Prostate gland (tissue), 2 donors: ENCODE measurements around the gene DOP1A. TPM values are rescaled to one million over a fixed set of nuclear protein-coding genes. Genes with fewer than 3 reads are reported as not detected.

Source experiments
- DNase-seq: peaks from one replicate; pipeline ENCODE4 v3.0.0-alpha.2; 2019; ENCODE audit warnings: low spot score
- H3K27ac ChIP-seq, 2 donors: fragments of 200-600 bp; sonication (generic); 2 replicates each; pipeline ENCODE4 v1.5.1; 2017 to 2019
- H3K27me3 ChIP-seq: fragments of 200-600 bp; sonication (generic); replicated peaks from 2 replicates; pipeline ENCODE4 v1.5.1; 2019; ENCODE audit not compliant: insufficient read depth
- H3K36me3 ChIP-seq, 2 donors: fragments of 200-600 bp; sonication (generic); 1 replicate in 1 of 2; 2 replicates in 1 of 2; pipeline versions ENCODE4 v1.5.1 to v1.8.1; 2017 to 2019
- H3K4me1 ChIP-seq: fragments of 200-600 bp; sonication (generic); replicated peaks from 2 replicates; pipeline ENCODE4 v1.5.1; 2019
- H3K4me3 ChIP-seq, 2 donors: fragments of 200-600 bp; sonication (generic); 2 replicates each; pipeline ENCODE4 v1.5.1; 2017 to 2019
- H3K9me3 ChIP-seq: fragments of 200-600 bp; sonication (generic); 2 replicates; pipeline ENCODE4 v1.5.1; 2017
- POLR2A ChIP-seq: fragments of 450-650 bp; IDR thresholded peaks from one replicate; pipeline ENCODE4 v1.6.1; 2016; ENCODE audit warnings: antibody characterized with exemption, mild to moderate bottlenecking
- POLR2AphosphoS5 ChIP-seq: sonication (generic); formaldehyde crosslinking; IDR thresholded peaks from one replicate; pipeline ENCODE4 v1.6.1; 2017; ENCODE audit warnings: antibody characterized with exemption
- WGBS: methylation state at CpG from one replicate; pipeline ENCODE4 v1.1.5; 2018; 5-methylcytosine and 5-hydroxymethylcytosine counted together
- intact Hi-C: fragments of 100-400 bp; cut with DNase I; formaldehyde crosslinking; loops from one replicate; pipeline ENCODE4 v1.14.2; 2022
- total RNA-seq, 2 donors: library from RNA; depleted of rRNA; stranded (reverse); fragments of >200 nt; gene quantifications; one replicate each; pipeline ENCODE4 v1.1.0, GENCODE V29; 2016
- TF ChIP-seq, protein P1 (sequence below), 4 experiments: fragments of 200-600 bp in 2 of 4; fragments of 450-650 bp in 2 of 4; sonication (generic) in 2 of 4; IDR thresholded peaks; 1 replicate in 3 of 4; 2 replicates in 1 of 4; pipeline ENCODE4 v1.5.1; 2016 to 2019; ENCODE audit warnings: antibody characterized with exemption in 4 of 4, mild to moderate bottlenecking in 2 of 4, moderate library complexity in 2 of 4

Gene DOP1A
- total RNA-seq, 2 donors from 2014 or later = 27.6 to 55.2 TPM

DNA sequence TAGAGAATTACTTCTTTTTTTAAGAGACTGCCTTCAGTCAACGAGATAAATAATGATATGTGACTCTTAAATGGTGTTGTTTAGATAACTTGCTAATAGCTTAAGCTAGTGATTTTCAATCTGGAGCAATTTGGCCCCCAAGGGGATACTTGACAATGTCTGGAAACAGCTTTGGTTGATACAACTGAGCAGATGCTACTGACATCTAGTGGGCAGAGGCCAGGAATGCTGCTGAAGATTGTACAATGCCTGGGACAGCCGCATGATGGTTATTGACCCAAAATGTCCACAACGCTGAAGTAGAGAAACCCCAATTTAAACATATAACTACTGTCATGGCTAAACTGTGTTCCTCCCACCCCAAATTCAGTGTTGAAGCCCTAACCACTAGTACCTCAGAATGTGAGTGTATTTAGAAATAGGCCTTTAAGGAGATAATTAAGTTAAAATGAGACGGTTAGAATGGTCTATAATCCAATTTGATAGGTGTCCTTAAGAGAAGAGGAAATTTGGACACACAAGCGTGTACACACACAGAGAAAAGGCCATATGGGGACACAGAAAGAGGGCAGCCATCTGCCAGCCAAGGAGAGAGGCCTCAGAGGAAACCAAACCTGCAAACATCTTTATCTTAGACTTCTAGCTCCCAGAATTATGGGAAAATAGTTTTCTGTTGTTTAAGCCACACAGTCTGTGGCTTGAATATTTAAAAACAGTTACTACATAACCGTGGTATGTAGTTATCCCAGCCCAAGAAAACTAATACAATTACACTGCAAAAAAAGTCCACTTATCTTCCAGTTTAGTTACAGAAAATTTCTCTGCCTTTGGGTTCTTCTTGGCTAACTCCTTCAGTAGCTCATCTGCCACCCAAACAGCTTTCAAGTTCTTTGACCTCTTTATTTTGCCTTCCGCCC lies 147.9 kb downstream of the DOP1A start:
- peak; percentile 66 for DNase-seq
- WGBS = 38% methylated on average over 7 of the region's 7 CpGs
- no peak overlapping the region for H3K4me3 ChIP-seq
- H3K27ac ChIP-seq = no peak overlapping the region
- no peaks in the 10 kb centered on the region for H3K4me1 ChIP-seq
- H3K27me3 ChIP-seq = no peaks in the 10 kb centered on the region
- intact Hi-C loops = loop anchor here (2.0 kb wide), 1 partner anchor 149 kb away; the partner anchor contains the start of gene DOP1A
- TF ChIP-seq POLR2A = no peak
- TF ChIP-seq POLR2AphosphoS5 = peak; percentile 47
- TF ChIP-seq, protein P1, sequence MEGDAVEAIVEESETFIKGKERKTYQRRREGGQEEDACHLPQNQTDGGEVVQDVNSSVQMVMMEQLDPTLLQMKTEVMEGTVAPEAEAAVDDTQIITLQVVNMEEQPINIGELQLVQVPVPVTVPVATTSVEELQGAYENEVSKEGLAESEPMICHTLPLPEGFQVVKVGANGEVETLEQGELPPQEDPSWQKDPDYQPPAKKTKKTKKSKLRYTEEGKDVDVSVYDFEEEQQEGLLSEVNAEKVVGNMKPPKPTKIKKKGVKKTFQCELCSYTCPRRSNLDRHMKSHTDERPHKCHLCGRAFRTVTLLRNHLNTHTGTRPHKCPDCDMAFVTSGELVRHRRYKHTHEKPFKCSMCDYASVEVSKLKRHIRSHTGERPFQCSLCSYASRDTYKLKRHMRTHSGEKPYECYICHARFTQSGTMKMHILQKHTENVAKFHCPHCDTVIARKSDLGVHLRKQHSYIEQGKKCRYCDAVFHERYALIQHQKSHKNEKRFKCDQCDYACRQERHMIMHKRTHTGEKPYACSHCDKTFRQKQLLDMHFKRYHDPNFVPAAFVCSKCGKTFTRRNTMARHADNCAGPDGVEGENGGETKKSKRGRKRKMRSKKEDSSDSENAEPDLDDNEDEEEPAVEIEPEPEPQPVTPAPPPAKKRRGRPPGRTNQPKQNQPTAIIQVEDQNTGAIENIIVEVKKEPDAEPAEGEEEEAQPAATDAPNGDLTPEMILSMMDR (IDR thresholded peaks at IDR 0.05) = peak; percentile 37 to 79 (median 60)
- H3K36me3 ChIP-seq = no peaks in the 10 kb centered on the region
- H3K9me3 ChIP-seq = no peaks in the 10 kb centered on the region

- Histone ChIP-seq H3K4me3 (no peak overlapping the region), H3K9me3 (no peaks in the 10 kb centered on the region), H3K27me3 (no peaks in the 10 kb centered on the region), H3K27ac (no peak overlapping the region), H3K36me3 (no peaks in the 10 kb centered on the region), H3K4me1 (no peaks in the 10 kb centered on the region)
- DNase-seq = no peak
- intact Hi-C loops = no loop called here
- no peak for TF ChIP-seq POLR2AphosphoS5
- TF ChIP-seq POLR2A = no peak
- TF ChIP-seq, protein P1 (IDR thresholded peaks at IDR 0.05) = no peak
These were observed 149.3 kb downstream of the DOP1A start for GRCh38 chr6:83216806-83217205.

Other genes starting within 250 kb of the DOP1A start
- gene UBE3D, start 1.8 kb upstream of the DOP1A start, total RNA-seq = 1 to 10 TPM; 3.1 to 6.0 TPM
- 10 to 100 TPM; 31.6 to 74.8 TPM for gene PGM3, start 125.6 kb downstream of the DOP1A start, total RNA-seq
- 10 to 100 TPM in 1 of 2 donors, 1 to 10 TPM in 1; 9.5 to 23.7 TPM for gene RWDD2A, start 125.7 kb downstream of the DOP1A start, total RNA-seq